ENCODE results near the gene TSTD2. TPM values are rescaled to one million over a fixed set of nuclear protein-coding genes. Genes with fewer than 3 reads are reported as not detected.

The TSTD2 gene
- total RNA-seq, 2 experiments from 2014 or later: 23.8 to 26.0 TPM

- H3K9me3 ChIP-seq (ENCODE audit: control insufficient read depth in 1 of 2, insufficient read depth in 1 of 2, low read length in 2 of 2): no peaks in the 10 kb centered on the region
- ChIA-PET CTCF (no interaction called here), POLR2A (no interaction called here)
- H3K4me3 Mint-ChIP-seq: no peak overlapping the region
- H3K4me3 ChIP-seq (ENCODE audit: low read length): no peak overlapping the region
- no peak for TF ChIP-seq CTCF (IDR thresholded peaks at IDR 0.05)
- peaks cover 17% of the 10 kb centered on the region for H3K4me1 Mint-ChIP-seq (ENCODE audit: low read depth)
- H3K4me1 ChIP-seq (ENCODE audit: insufficient read depth, low read length): peaks cover 4% of the 10 kb centered on the region
- intact Hi-C loops (cut with DNase I, micrococcal nuclease): no loop called here
- H3K27me3 Mint-ChIP-seq: no peaks in the 10 kb centered on the region
- peaks cover 10% of the 10 kb centered on the region for H3K36me3 Mint-ChIP-seq (ENCODE audit: low read depth)
- no peak overlapping the region for H3K27ac Mint-ChIP-seq
- H3K9me3 Mint-ChIP-seq: no peaks in the 10 kb centered on the region
- H3K27me3 ChIP-seq (ENCODE audit: control insufficient read depth in 1 of 2, insufficient read depth in 2 of 2, low read length in 2 of 2): no peaks in the 10 kb centered on the region
- ATAC-seq (ENCODE audit: poor library complexity) (no peak), DNase-seq (no peak)
- no peak overlapping the region for H3K27ac ChIP-seq (ENCODE audit: low read depth in 1 of 2, low read length in 2 of 2)
- no peaks in the 10 kb centered on the region for H3K36me3 ChIP-seq (ENCODE audit: insufficient read depth, low read length)
Observed at GRCh38 chr9:97572892-97573365, 60.2 kb downstream of the TSTD2 start.

- H3K9me3 Mint-ChIP-seq: no peaks in the 10 kb centered on the region
- no peak overlapping the region for H3K4me3 Mint-ChIP-seq
- no peak overlapping the region for H3K27ac Mint-ChIP-seq
- Histone ChIP-seq H3K4me3 (ENCODE audit: low read length) (no peak overlapping the region), H3K9me3 (ENCODE audit: control insufficient read depth in 1 of 2, insufficient read depth in 1 of 2, low read length in 2 of 2) (no peaks in the 10 kb centered on the region), H3K36me3 (ENCODE audit: insufficient read depth, low read length) (no peaks in the 10 kb centered on the region), H3K27ac (ENCODE audit: low read depth in 1 of 2, low read length in 2 of 2) (no peak overlapping the region), H3K4me1 (ENCODE audit: insufficient read depth, low read length) (peaks cover 4% of the 10 kb centered on the region), H3K27me3 (ENCODE audit: control insufficient read depth in 1 of 2, insufficient read depth in 2 of 2, low read length in 2 of 2) (no peaks in the 10 kb centered on the region)
- H3K36me3 Mint-ChIP-seq (ENCODE audit: low read depth): peaks cover 10% of the 10 kb centered on the region
- intact Hi-C loops (cut with DNase I, micrococcal nuclease): no loop called here
- ATAC-seq (ENCODE audit: poor library complexity): no peak
- no peak for TF ChIP-seq CTCF (IDR thresholded peaks at IDR 0.05)
- CTCF ChIA-PET: no interaction called here
- no peak for DNase-seq
- H3K4me1 Mint-ChIP-seq (ENCODE audit: low read depth): peaks cover 17% of the 10 kb centered on the region
- POLR2A ChIA-PET: no interaction called here
- no peaks in the 10 kb centered on the region for H3K27me3 Mint-ChIP-seq
Observed at GRCh38 chr9:97572196-97572891, 60.8 kb downstream of the TSTD2 start.

- Histone ChIP-seq H3K4me1 (ENCODE audit: insufficient read depth, low read length) (peaks cover 4% of the 10 kb centered on the region), H3K4me3 (ENCODE audit: low read length) (no peak overlapping the region), H3K27ac (ENCODE audit: low read depth in 1 of 2, low read length in 2 of 2) (no peak overlapping the region), H3K36me3 (ENCODE audit: insufficient read depth, low read length) (no peaks in the 10 kb centered on the region), H3K9me3 (ENCODE audit: control insufficient read depth in 1 of 2, insufficient read depth in 1 of 2, low read length in 2 of 2) (no peaks in the 10 kb centered on the region), H3K27me3 (ENCODE audit: control insufficient read depth in 1 of 2, insufficient read depth in 2 of 2, low read length in 2 of 2) (no peaks in the 10 kb centered on the region)
- intact Hi-C loops (cut with DNase I, micrococcal nuclease): no loop called here
- no peaks in the 10 kb centered on the region for H3K9me3 Mint-ChIP-seq
- H3K27ac Mint-ChIP-seq: no peak overlapping the region
- no peak overlapping the region for H3K4me3 Mint-ChIP-seq
- H3K4me1 Mint-ChIP-seq (ENCODE audit: low read depth): peaks cover 17% of the 10 kb centered on the region
- no peak for TF ChIP-seq CTCF (IDR thresholded peaks at IDR 0.05)
- ATAC-seq (ENCODE audit: poor library complexity): no peak
- ChIA-PET POLR2A (no interaction called here), CTCF (no interaction called here)
- DNase-seq: no peak
- peaks cover 10% of the 10 kb centered on the region for H3K36me3 Mint-ChIP-seq (ENCODE audit: low read depth)
- no peaks in the 10 kb centered on the region for H3K27me3 Mint-ChIP-seq
Observed at GRCh38 chr9:97571664-97572063, 61.5 kb downstream of the TSTD2 start.

All from CD4-positive, alpha-beta T cell (primary cell).